ENCODE data around the gene GOLGA5. TPM values are rescaled to one million over a fixed set of nuclear protein-coding genes. Genes with fewer than 3 reads are reported as not detected.

GOLGA5 gene
- total and polyA plus RNA-seq, 2 of the 13 experiments (the other 11 are each of a cell fraction or from before 2014, with no cell fraction given), result 31.0 to 40.0 TPM

DNA sequence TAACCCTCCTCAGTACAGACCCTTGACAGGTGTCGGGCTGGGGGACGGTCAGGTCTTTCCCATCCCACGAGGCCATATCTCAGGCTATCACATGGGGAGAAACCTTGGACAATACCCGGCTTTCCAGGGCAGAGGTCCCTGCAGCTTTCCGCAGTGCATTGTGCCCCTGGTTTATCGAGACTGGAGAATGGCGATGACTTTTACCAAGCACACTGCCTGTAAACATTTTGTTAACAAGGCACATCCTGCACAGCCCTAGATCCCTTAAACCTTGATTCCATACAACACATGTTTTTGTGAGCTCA, 26.4 kb downstream of the GOLGA5 start (continued):
- TF ChIP-seq ARID4A (CRISPR knock-in tag; IDR thresholded peaks at IDR 0.05; ENCODE audit: borderline replicate concordance) (peak; percentile 17; the same call in 1 of the 2 replicates), ZNF800 (CRISPR knock-in tag; IDR thresholded peaks at IDR 0.05) (0 out of 2 replicates have a peak, but pooled peaks have one; percentile 37), ZBTB38 (CRISPR knock-in tag; IDR thresholded peaks at IDR 0.05) (peak; percentile 79), MXD4 (CRISPR knock-in tag; IDR thresholded peaks at IDR 0.05) (0 out of 2 replicates have a peak, but pooled peaks have one; percentile 25), ZNF687 (CRISPR knock-in tag; IDR thresholded peaks at IDR 0.05) (peak; percentile 51; the same call in 1 of the 2 replicates)

All from HepG2 (cell line).